ENCODE data around the gene DTWD2. TPM values are rescaled to one million over a fixed set of nuclear protein-coding genes. Genes with fewer than 3 reads are reported as not detected.

DTWD2 gene
- total and polyA plus RNA-seq, 2 experiments from 2014 or later: 4.1 to 15.4 TPM

- Mint-ChIP-seq H3K27me3 (ENCODE audit: insufficient read depth, low read depth, poor library complexity) (no peaks in the 10 kb centered on the region), H3K9me3 (no peaks in the 10 kb centered on the region), H3K4me1 (peaks cover 30% of the 10 kb centered on the region), H3K4me3 (no peak overlapping the region), H3K27ac (peak overlapping the region; percentile 82), H3K36me3 (ENCODE audit: low read depth) (peaks cover 13% of the 10 kb centered on the region; the same call in 2 of the 3 replicates)
- H3K4me1 ChIP-seq (ENCODE audit: insufficient read depth): peaks cover 29% of the 10 kb centered on the region
- H4K20me1 ChIP-seq (replicated peaks; ENCODE audit: insufficient read depth): no peaks in the 10 kb centered on the region
- DNase-seq (ENCODE audit: low spot score) (no peak), ATAC-seq (peak; percentile 28; the same call in 1 of the 3 replicates)
- no peak overlapping the region for H3K27ac ChIP-seq (ENCODE audit: low read depth)
- H3K79me2 ChIP-seq (replicated peaks; ENCODE audit: insufficient read depth): no peaks in the 10 kb centered on the region
- no peak overlapping the region for H3K4me2 ChIP-seq
- H2AFZ ChIP-seq: peak overlapping the region; percentile 64; the same call in 1 of the 2 replicates
- no peaks in the 10 kb centered on the region for H3F3A ChIP-seq (replicated peaks; ENCODE audit: low read depth)
- H3K27me3 ChIP-seq (ENCODE audit: insufficient read depth): no peaks in the 10 kb centered on the region
- no peaks in the 10 kb centered on the region for H3K36me3 ChIP-seq (ENCODE audit: insufficient read depth)
- no peaks in the 10 kb centered on the region for H3K9me2 ChIP-seq (ENCODE audit: insufficient read depth)
- H3K4me3 ChIP-seq: no peak overlapping the region
- TF ChIP-seq ETS1 (IDR thresholded peaks at IDR 0.05): no peak
- TF ChIP-seq REST (IDR thresholded peaks at IDR 0.05; ENCODE audit: unreplicated experiment): no peak
- TF ChIP-seq JUNB (IDR thresholded peaks at IDR 0.05; ENCODE audit: unreplicated experiment): no peak
- TF ChIP-seq, protein P1, sequence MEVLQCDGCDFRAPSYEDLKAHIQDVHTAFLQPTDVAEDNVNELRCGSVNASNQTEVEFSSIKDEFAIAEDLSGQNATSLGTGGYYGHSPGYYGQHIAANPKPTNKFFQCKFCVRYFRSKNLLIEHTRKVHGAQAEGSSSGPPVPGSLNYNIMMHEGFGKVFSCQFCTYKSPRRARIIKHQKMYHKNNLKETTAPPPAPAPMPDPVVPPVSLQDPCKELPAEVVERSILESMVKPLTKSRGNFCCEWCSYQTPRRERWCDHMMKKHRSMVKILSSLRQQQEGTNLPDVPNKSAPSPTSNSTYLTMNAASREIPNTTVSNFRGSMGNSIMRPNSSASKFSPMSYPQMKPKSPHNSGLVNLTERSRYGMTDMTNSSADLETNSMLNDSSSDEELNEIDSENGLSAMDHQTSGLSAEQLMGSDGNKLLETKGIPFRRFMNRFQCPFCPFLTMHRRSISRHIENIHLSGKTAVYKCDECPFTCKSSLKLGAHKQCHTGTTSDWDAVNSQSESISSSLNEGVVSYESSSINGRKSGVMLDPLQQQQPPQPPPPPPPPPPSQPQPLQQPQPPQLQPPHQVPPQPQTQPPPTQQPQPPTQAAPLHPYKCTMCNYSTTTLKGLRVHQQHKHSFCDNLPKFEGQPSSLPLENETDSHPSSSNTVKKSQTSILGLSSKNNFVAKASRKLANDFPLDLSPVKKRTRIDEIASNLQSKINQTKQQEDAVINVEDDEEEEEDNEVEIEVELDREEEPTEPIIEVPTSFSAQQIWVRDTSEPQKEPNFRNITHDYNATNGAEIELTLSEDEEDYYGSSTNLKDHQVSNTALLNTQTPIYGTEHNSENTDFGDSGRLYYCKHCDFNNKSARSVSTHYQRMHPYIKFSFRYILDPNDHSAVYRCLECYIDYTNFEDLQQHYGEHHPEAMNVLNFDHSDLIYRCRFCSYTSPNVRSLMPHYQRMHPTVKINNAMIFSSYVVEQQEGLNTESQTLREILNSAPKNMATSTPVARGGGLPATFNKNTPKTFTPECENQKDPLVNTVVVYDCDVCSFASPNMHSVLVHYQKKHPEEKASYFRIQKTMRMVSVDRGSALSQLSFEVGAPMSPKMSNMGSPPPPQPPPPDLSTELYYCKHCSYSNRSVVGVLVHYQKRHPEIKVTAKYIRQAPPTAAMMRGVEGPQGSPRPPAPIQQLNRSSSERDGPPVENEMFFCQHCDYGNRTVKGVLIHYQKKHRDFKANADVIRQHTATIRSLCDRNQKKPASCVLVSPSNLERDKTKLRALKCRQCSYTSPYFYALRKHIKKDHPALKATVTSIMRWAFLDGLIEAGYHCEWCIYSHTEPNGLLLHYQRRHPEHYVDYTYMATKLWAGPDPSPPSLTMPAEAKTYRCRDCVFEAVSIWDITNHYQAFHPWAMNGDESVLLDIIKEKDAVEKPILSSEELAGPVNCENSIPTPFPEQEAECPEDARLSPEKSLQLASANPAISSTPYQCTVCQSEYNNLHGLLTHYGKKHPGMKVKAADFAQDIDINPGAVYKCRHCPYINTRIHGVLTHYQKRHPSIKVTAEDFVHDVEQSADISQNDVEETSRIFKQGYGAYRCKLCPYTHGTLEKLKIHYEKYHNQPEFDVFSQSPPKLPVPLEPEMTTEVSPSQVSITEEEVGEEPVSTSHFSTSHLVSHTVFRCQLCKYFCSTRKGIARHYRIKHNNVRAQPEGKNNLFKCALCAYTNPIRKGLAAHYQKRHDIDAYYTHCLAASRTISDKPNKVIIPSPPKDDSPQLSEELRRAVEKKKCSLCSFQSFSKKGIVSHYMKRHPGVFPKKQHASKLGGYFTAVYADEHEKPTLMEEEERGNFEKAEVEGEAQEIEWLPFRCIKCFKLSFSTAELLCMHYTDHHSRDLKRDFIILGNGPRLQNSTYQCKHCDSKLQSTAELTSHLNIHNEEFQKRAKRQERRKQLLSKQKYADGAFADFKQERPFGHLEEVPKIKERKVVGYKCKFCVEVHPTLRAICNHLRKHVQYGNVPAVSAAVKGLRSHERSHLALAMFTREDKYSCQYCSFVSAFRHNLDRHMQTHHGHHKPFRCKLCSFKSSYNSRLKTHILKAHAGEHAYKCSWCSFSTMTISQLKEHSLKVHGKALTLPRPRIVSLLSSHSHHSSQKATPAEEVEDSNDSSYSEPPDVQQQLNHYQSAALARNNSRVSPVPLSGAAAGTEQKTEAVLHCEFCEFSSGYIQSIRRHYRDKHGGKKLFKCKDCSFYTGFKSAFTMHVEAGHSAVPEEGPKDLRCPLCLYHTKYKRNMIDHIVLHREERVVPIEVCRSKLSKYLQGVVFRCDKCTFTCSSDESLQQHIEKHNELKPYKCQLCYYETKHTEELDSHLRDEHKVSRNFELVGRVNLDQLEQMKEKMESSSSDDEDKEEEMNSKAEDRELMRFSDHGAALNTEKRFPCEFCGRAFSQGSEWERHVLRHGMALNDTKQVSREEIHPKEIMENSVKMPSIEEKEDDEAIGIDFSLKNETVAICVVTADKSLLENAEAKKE (CRISPR knock-in tag; IDR thresholded peaks at IDR 0.05): no peak
- TF ChIP-seq NANOG (IDR thresholded peaks at IDR 0.05; ENCODE audit: borderline replicate concordance): no peak
- no peak for TF ChIP-seq ZNF114 (CRISPR knock-in tag; IDR thresholded peaks at IDR 0.05)
- TF ChIP-seq EZH2phosphoT487 (IDR thresholded peaks at IDR 0.05; ENCODE audit: unreplicated experiment): no peak
- TF ChIP-seq, protein P2, sequence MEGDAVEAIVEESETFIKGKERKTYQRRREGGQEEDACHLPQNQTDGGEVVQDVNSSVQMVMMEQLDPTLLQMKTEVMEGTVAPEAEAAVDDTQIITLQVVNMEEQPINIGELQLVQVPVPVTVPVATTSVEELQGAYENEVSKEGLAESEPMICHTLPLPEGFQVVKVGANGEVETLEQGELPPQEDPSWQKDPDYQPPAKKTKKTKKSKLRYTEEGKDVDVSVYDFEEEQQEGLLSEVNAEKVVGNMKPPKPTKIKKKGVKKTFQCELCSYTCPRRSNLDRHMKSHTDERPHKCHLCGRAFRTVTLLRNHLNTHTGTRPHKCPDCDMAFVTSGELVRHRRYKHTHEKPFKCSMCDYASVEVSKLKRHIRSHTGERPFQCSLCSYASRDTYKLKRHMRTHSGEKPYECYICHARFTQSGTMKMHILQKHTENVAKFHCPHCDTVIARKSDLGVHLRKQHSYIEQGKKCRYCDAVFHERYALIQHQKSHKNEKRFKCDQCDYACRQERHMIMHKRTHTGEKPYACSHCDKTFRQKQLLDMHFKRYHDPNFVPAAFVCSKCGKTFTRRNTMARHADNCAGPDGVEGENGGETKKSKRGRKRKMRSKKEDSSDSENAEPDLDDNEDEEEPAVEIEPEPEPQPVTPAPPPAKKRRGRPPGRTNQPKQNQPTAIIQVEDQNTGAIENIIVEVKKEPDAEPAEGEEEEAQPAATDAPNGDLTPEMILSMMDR (conservative IDR thresholded peaks at IDR 0.05; ENCODE audit: low read depth in 2 of 2): no peak
- no peak for TF ChIP-seq EZH2 (IDR thresholded peaks at IDR 0.05; ENCODE audit: low read depth, unreplicated experiment)
Observed at GRCh38 chr5:118923295-118924005, 64.9 kb downstream of the DTWD2 start.
